ENCODE measurements around the gene SGO1.

GRCh38 chr3:20146301-20146700 lies 39.7 kb downstream of the SGO1 start:
- TF ChIP-seq CTCF (IDR thresholded peaks at IDR 0.05) (no peak), POLR2A (IDR thresholded peaks at IDR 0.05) (no peak)
